GM19438 (cell line): Measurements from ENCODE around the gene MRPL9.

Source experiments
- ATAC-seq: cut with Tn5 transposase; IDR thresholded peaks from one replicate; pipeline ENCODE4 v1.9.1; 2021; ENCODE audit warnings: low read depth; ENCODE audit not compliant: unreplicated experiment

Gene MRPL9

DNA sequence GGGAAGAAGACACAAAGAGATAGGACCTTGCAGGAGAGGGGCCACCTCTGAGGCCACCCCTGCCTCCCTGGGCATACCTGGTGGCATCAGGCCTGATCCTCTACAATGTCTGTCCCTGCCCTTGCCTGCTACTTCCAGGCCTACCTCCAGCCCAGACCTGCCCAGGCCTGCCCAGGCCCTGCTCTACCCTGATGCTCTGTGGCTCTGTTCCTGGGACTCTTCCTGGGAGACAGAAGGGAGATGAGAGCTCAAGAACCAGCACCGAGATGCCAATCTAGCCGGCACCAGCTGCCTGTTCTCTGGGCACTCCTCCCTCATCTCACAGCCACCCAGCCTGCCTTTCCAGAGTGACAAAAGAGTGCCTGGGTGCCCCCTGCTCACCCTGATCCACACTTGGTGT, 49.4 kb downstream of the MRPL9 start:
- no peak for ATAC-seq

DNA sequence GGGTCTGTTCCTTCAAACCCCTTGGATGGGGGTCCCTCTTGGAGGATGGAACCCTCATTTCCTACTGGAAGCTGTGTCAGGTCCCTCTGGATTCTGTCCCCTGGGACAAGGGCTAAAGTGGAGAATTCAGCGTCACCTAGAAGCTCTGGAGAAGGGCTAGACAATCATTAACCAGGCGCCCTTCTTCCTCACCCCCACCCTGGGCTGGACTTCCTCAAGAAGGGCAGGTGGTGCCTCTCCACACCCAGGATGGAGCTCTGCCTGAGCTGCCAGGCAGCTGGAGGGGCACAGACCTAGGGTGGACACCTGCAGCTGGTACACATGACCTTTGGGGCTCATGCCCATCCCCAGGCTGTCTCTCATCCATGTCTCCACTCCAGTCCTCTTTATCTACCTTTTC, 50.3 kb downstream of the MRPL9 start:
- ATAC-seq, result no peak

DNA sequence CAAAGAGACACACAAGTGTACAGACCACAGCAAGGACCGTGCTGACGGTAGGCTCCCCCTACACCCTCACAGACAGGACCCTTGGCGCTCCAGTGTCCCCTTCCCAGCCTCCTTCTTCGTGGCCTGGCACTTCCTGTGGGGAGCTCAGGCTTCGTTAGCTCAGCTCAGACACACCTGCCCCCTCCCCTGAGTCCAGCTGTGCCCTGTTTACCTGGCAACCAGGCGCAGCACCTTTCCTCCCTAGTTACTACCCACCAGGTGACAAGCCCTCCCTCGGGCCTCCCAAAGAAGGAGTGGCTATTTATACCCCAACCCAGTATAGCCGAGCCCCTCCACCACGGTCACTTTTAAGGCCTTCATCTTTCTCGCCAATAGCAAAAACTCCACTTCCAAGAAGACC, 51.3 kb downstream of the MRPL9 start:
- no peak for ATAC-seq

DNA sequence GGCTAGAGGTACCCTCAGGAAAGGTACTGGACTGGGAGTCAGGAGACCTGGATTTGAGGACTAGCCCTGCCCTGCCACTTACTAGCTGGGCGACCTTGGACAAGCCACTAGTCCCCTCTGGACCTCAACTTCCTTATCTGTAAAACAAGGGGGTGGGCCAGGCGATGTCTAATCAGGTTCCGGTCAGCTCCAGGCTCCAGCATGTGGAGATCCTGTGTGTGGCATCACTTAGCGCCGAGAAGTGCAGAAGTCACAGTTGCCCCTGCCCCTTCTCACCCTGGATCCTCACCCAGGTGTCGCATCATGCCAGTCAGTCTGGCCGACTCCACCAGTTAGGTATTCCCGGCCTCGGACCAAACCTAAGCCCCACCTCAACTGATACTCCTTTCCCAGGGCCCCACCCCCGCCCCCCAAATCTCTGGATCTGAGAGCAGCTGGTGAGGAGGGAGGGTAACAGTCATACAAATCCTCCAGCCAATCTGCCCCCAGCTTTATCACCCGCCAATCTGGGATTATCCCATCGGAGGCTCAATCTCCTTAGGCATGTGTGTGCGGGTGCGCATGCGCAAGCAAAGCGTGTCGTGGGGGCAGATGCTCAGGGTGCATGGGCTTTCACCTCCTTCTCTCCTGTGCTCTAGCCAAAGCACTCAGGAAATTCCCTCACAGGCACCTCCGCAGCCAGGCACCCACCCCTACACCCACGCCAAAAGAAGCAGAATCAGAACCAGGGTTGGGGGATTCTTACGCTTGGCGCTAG, 52.1 kb downstream of the MRPL9 start:
- ATAC-seq, result no peak

DNA sequence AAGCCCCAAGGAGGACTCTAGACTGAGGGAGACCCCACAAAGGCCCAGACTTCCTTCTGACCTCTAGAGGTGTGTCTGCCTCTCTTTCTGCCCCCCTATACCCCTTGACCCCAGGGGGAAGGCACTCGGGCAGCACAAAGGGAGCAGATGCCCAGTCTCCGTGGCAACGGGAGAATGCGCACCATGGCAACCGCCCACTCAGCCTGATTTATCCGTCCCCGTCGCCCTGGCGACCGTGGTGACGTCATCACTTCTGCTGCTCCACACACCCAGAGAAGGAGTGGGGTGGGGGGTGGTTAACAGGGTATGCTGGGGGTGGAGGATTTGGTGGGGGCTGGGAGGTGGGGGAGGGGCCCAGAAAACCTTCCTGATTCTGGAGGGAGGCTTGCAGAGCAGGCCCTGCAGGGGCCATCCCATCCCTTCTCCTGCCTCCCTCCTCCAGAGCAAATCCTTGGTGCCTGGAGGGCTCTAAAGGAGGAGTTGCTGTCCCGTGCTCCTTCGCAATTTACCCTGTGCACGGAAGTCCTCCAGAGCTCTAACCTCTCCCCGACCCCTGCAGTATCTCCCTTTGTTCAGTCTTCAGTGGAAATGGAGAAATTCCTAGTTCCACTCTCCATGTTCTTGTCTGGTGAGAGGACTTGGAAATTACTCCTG, 53.0 kb downstream of the MRPL9 start:
- no peak for ATAC-seq
